H7 (cell line): ENCODE measurements around the gene PHB1. TPM values are rescaled to one million over a fixed set of nuclear protein-coding genes. Genes with fewer than 3 reads are reported as not detected.
"Not testable (repeated sequence)": the region's sequence is repeated elsewhere in the genome, so short reads cannot be mapped to it uniquely, and the experiment has no call there.

ENCODE experiments used
- DNase-seq: peaks from one replicate; pipeline ENCODE4 v3.0.0; 2012
- H3K27me3 ChIP-seq: 2 replicates; pipeline ENCODE4 v1.6.0; 2011; ENCODE audit warnings: mild to moderate bottlenecking, low read length; ENCODE audit not compliant: control insufficient read depth, insufficient read depth
- H3K36me3 ChIP-seq: replicated peaks from 2 replicates; pipeline ENCODE4 v1.5.1; 2011; ENCODE audit warnings: low read length; ENCODE audit not compliant: control insufficient read depth, insufficient read depth
- H3K4me3 ChIP-seq: 2 replicates; pipeline ENCODE4 v1.5.1; 2011; ENCODE audit warnings: low read depth, mild to moderate bottlenecking, control low read depth, low read length, moderate library complexity; ENCODE audit not compliant: insufficient read depth
- total RNA-seq: library from RNA; depleted of rRNA; stranded (reverse); fragments of >200 nt; shearing (Covaris generic); gene quantifications from 2 replicates; pipeline ENCODE4 v1.2.3, GENCODE V29; 2014

PHB1 gene
- total RNA-seq, 1 experiment from 2014 or later: 384 TPM

GRCh38 chr17:49434821-49435670 is 20.4 kb upstream of the PHB1 start:
- DNase-seq: peak; percentile 96
- Histone ChIP-seq H3K4me3 (no peak overlapping the region), H3K36me3 (no peaks in the 10 kb centered on the region), H3K27me3 (peaks cover 13% of the 10 kb centered on the region)

DNA sequence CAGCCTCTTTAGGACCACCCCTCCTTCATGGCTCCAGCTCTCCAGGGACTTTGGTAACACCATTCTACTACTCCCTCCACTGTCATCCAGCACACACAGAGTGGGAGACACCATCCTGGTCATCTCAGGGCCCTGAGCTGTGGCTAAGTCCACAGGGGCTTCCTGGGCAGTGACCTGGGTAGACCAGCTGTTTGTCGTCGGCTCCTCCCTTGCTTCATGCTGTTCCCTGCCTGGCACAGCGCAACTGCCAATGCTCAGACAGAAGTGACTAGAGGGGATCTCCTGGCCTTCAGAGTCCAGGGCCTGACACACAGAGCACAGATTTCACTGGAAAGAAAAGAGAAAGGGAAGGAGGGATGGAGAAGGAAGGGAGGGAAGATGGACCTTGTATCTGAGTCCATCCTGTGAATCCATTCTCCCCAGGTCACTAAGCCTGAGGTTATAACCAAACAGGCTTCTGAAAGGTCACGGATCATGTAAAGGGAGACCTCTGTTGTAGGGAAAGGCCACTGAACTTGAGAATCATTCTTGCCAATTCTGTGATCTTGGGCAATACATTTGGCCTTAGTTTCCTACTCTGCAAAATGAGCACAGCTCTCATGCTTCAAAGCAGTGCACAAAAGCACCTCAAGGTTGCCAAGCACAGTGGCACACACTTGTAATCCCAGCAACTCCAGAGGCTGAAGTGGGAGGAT is 18.5 kb upstream of the PHB1 start:
- H3K27me3 ChIP-seq: peaks cover 3% of the 10 kb centered on the region
- no peak overlapping the region for H3K4me3 ChIP-seq
- DNase-seq: peak; percentile 19
- H3K36me3 ChIP-seq: no peaks in the 10 kb centered on the region

GRCh38 chr17:49431743-49432142 is 17.1 kb upstream of the PHB1 start:
- H3K27me3 ChIP-seq: no peaks in the 10 kb centered on the region
- H3K36me3 ChIP-seq: no peaks in the 10 kb centered on the region
- H3K4me3 ChIP-seq: no peak overlapping the region
- peak; percentile 15 for DNase-seq

DNA sequence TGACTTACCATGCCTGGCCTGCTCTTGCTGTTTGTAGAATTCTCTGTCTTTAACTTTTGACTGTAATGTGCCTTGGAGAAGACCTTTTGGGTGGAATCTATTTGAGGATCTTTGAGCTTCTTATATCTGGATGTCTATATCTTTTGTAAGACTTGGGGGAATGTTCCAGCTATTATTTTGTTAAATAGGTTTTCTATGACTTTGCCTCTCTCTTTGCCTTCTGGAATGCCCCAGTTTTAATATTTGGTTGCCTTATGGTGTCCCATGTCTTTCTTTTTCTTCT is 10.3 kb upstream of the PHB1 start:
- no peak for DNase-seq
- no peaks in the 10 kb centered on the region for H3K27me3 ChIP-seq
- no peak overlapping the region for H3K4me3 ChIP-seq
- H3K36me3 ChIP-seq: no peaks in the 10 kb centered on the region

DNA sequence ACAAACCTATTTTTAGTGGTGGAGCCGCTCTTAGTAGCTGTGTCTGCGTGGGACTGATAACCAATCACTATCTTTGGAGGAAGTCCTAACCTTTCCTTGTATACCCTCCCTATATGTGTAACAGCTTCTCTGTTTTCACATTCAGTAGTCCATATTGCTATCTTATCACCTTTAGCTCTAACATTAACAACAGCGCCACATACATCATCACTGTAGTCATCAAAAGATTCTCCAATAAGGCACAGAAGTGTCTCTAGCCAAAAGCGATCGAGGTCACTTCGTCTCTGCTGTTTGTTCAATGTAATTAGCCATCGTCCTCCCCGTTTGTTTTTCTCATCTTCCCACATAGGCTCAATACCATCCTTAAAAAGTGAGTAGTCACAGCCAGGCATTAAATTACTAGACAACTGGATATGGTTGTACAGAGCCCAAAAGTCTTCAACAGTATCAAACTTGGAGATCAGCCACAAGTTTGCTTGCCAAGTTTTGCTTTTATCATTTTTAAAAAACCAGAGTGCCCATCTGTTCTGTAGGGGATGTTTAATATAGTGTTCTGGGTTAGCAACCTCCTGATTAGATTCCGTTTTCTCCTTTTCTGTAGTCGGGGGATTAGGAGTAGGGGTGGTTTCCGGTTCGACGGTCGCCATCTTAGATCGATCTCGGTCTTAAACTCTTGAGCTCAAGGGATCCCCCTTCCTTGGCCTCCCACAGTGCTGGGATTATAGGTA is 9.8 kb upstream of the PHB1 start:
- not testable (repeated sequence) for H3K27me3 ChIP-seq, DNase-seq, H3K4me3 ChIP-seq, H3K36me3 ChIP-seq

- no peak overlapping the region for H3K4me3 ChIP-seq
- H3K27me3 ChIP-seq: no peaks in the 10 kb centered on the region
- DNase-seq: no peak
- no peaks in the 10 kb centered on the region for H3K36me3 ChIP-seq
Observed at GRCh38 chr17:49422714-49423113, 8.0 kb upstream of the PHB1 start.

GRCh38 chr17:49419761-49420160 is 5.1 kb upstream of the PHB1 start:
- H3K27me3 ChIP-seq, H3K4me3 ChIP-seq, H3K36me3 ChIP-seq, DNase-seq: not testable (repeated sequence)

GRCh38 chr17:49418754-49419740 is 4.4 kb upstream of the PHB1 start:
- not testable (repeated sequence) for H3K36me3 ChIP-seq, DNase-seq, H3K4me3 ChIP-seq

GRCh38 chr17:49414271-49414621 is 436 bp downstream of the PHB1 start:
- no peak for DNase-seq
- peak overlapping the region; percentile 91 for H3K4me3 ChIP-seq
- H3K36me3 ChIP-seq: peaks cover 26% of the 10 kb centered on the region
- no peaks in the 10 kb centered on the region for H3K27me3 ChIP-seq

More at GRCh38 chr17:49418754-49419740, 4.4 kb upstream of the PHB1 start:
- H3K27me3 ChIP-seq: not testable (repeated sequence)

DNA sequence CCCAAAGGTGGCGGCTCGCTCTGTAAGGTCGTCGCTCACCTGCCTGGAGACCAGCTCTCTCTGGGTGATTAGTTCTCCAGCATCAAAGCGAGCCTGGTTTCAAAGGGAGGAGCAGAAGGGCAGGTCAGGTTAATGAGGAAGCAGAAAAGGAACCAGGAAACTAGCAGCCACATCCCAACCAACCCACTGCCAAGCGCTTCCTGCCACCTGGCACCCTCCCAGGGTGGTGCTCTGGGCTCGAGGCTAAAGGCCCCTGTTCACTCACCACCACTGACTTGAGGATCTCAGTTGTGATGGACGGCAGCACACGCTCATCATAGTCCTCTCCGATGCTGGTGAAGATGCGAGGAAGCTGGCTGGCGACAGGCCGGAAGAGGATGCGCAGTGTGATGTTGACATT is 5.6 kb downstream of the PHB1 start:
- DNase-seq: no peak
- Histone ChIP-seq H3K36me3 (peaks cover 60% of the 10 kb centered on the region), H3K27me3 (no peaks in the 10 kb centered on the region), H3K4me3 (no peak overlapping the region)

DNA sequence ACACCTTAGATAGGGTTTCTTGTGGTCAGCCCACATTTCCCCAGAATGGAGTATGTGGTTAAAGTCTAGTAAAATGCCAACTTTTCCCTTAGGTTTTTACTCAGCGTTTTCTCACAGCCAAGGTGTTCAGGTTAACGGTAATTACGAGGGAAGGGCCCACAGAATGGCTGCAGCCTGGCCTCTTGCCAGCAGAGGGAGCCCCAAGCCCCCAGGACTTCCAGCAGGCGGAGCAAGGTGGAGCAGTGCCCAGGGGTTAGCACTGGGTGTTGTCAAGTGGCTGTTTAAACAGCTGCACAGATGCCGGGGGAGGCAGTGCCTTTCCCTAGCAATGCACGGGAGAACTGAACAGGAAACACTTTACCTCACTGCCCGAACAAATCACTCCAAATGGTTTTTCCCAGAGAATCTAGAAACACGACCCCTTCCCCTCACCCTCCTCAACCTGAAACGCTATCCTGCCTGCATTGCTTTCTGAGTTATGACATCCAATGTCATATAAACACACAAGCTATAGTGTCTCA is 6.6 kb downstream of the PHB1 start:
- Histone ChIP-seq H3K4me3 (no peak overlapping the region), H3K36me3 (peaks cover 63% of the 10 kb centered on the region), H3K27me3 (no peaks in the 10 kb centered on the region)
- DNase-seq: peak; percentile 93

DNA sequence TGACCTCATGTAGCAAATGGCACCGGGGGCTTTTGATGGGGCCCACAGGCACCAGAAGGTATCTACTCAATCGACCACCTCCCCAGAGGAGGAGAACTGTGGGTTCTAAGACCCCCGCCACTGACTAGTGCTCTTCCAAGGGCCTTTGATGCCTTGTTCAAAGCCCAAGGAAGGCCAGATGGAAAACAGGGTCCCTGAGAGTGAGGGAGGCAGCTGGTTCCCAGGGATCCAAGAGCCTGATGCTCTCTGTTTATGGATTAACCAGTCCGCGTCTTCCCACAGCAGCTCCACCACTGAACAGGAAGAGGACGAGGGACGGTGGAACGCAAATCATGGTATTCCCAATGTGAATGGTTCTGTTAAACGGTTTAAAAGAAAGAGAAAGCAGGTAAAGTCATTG is 7.6 kb downstream of the PHB1 start:
- Histone ChIP-seq H3K27me3 (no peaks in the 10 kb centered on the region), H3K36me3 (peaks cover 55% of the 10 kb centered on the region), H3K4me3 (no peak overlapping the region)
- DNase-seq: no peak

DNA sequence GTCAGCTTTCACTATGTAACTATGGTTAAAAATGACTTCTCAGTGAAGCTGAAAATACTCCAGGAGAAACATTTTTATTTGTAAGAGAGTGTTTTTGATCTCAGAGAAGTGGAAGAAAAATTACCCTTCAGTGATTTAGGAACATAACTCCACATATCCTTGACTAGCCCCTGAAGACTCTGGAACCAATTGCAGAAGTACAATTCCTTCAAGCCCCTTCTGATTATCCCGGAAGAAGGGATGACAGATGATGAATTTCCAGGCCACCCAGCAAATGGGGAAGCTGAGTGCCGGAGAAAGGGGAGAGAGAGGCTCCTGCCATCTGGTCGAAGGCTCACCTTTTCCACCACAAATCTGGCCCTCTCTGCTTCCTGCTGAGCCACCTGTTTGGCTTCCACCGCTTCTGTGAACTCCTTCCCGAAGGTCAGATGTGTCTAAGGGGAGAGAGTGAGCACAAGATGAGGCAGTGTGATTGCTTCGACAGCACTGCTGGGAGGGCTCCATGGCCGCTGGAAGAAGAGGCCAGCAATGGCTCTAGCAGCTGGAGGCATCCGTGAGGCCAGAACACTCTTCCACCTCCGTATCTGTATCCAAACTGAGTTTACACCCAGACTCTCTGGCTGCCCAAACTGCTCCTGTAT is 8.1 kb downstream of the PHB1 start:
- DNase-seq: no peak
- Histone ChIP-seq H3K4me3 (no peak overlapping the region), H3K36me3 (peaks cover 50% of the 10 kb centered on the region), H3K27me3 (no peaks in the 10 kb centered on the region)
